ENCODE measurements around the gene PIGK. TPM values are rescaled to one million over a fixed set of nuclear protein-coding genes. Genes with fewer than 3 reads are reported as not detected.
"Not testable (repeated sequence)": the region's sequence is repeated elsewhere in the genome, so short reads cannot be mapped to it uniquely, and the experiment has no call there.

Gene PIGK
- total RNA-seq, 1 donor from 2014 or later = 32.7 TPM

- no peak for DNase-seq
These were observed 25.3 kb downstream of the PIGK start for GRCh38 chr1:77193951-77194350.

DNA sequence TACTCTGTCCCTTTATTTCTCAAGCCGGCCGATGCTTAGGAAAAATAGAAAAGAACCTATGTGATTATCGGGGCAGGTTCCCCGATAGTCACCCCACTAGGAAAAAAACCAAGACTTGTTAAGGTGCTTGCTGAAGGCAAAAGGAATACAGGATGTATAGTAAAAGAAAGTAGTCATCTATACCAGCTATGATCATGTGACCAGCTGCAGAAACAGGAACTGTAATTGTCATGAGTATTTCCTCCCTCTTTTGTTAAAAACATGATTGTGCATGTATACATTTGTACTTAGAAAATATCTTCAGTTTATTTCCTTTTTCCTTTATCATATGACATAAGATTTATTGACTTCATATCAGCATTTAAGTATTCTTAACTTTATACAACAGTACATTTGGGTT is 30.5 kb downstream of the PIGK start:
- DNase-seq = no peak

- not testable (repeated sequence) for DNase-seq
These were observed 32.3 kb downstream of the PIGK start for GRCh38 chr1:77186907-77187306.

GRCh38 chr1:77182083-77182482 is 37.1 kb downstream of the PIGK start:
- no peak for DNase-seq

GRCh38 chr1:77179632-77180031 is 39.6 kb downstream of the PIGK start:
- DNase-seq = no peak

DNA sequence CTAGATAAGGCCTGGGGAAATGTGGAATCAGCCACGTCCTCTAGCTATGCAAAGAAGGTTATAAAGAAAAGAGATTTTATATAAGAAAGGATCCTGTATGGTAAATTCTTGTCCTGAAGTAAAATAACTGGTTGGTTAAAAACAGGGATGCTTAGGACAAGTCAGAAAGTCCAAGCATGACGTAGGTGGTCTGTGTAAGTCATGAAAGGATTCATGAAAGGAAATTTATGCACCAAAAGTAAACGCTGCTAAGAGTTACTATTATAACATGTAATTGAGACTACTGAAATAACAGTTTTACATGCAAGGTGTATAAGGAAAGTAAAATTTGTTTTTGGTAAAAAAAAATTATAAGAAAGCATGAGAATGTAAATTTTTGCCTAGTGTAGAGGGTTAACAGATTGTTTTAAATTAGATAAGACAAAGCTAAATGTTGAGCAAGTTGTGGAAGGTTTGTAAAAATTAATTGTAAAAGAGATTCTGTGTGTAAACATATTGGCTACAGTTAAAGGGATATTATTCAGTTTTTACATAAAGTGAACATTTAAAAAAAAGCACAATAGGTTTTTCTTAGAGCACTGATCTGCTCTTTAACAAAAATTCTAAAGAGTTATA is 43.9 kb downstream of the PIGK start:
- DNase-seq = no peak

DNA sequence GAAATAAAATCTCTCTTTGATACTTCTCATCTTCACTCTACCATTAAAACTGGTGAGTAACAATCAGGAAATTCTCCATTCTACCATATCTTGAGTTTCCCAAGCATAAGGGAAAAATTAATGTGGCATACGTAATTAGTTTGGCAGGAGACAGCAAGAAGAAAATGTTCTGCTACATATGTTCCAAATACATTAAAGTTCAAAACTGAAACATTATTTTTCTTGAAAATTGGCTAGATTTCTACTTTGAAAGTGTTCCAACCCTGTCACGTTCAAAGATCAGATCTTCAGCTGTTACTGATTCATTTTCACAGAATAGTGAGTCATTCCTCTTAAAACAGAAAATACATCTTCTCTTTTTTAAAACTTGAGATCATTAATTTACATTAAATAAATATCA is 48.5 kb downstream of the PIGK start:
- DNase-seq = peak; percentile 77

- DNase-seq = no peak
These were observed 50.9 kb downstream of the PIGK start for GRCh38 chr1:77168358-77168757.

GRCh38 chr1:77164434-77164944 is 54.7 kb downstream of the PIGK start:
- no peak for DNase-seq

DNA sequence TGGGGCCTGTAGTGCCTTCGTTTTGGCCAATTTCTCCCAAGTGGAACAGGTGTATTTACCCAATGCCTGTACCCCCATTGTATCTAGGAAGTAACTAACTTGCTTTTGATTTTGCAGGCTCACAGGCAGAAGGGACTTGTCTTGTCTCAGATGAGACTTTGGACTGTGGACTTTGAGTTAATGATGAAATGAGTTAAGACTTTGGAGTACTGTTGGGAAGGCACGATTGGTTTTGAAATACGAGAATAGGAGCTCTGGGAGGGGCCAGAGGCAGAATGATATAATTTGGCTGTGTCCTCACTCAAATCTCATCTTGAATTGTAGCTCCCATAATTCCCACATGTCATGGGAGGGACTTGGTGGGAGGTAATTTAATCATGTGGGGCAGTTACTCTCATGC is 59.5 kb downstream of the PIGK start:
- not testable (repeated sequence) for DNase-seq

GRCh38 chr1:77156214-77156613 is 63.0 kb downstream of the PIGK start:
- DNase-seq = no peak

DNA sequence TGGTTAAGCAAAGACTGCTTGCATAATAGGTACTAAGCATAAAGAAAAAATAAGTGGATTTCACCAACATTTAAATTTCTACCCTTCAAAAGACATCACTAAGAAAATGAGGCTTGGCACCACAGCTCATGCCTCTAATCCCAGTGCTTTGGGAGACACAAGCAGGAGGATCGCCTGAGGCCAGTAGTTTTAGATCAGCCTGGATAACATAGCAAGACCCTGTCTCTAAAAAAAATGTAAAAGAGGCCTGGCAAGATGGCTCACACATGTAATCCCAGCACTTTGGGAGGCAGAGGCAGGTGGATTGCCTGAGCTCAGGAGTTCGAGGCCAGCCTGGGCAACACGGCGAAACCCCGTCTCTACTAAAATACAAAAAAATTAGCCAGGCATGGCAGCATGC is 73.0 kb downstream of the PIGK start:
- no peak for DNase-seq

DNA sequence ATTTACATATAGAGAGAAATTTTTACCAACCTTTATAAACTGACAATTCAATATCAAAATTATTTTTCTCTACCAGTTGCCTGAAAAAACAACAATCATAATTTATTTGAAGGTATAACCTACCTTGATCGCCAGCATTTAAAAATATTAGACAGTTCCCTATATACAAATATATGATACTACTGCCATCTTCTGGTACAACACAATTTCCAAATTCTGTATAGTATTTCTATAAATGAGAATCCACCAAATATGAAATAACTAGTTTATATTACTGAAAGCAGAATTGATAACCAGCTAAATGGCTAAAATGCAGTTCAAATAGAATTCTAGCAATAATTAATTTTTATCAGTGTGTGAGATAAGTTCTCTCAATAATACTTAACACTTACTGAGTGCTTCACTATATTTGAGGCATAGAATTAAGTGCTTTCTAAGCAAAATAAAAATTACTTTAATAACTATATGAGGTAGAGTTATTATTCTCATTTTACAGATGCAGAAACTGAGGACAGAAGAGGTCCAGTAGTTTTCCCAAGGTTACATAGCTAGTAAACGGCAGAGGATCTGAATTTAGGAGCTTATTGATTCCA is 75.6 kb downstream of the PIGK start:
- peak; percentile 31 for DNase-seq

- DNase-seq = peak; percentile 15
These were observed 79.8 kb downstream of the PIGK start for GRCh38 chr1:77139389-77139788.

DNA sequence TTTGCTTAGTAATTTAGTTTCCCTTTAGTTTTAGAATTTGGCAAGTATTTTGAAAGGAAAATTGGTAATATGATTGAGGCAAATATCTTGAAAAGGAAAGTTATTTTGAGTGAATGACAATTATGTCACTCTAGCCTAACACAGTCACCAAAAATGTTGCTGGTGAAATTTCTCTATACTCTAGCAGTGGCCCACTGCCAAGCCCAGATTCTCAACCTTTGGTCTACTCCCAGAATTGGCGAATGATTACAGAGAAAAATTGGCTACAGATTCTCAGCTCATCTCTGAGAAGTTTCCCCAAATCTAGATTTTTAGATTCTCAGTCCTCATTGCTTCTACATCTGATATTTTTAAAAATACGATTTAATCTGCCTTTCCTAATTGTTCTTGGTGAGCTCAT is 84.9 kb downstream of the PIGK start:
- peak; percentile 1 for DNase-seq

- no peak for DNase-seq
These were observed 85.4 kb downstream of the PIGK start for GRCh38 chr1:77133731-77134358.

GRCh38 chr1:77126307-77126706 is 92.9 kb downstream of the PIGK start:
- DNase-seq = peak; percentile 83

DNA sequence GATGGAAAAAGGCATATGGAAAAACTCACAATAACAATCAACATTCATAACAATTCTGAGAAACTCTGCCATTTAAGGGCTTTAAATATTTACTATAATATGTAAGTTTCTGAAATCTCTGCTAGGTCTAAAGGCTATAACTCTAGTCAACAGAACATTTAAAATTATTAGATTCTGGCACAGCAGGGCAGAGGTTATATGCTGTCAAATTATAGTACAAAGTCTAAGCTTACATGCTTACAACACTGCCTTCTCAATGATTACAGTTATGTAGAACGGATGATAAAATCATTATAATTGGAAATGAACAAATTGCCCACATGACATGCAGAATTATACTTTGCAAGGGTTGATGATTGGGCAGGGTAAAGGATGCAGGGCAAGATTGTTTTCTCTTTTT is 97.7 kb downstream of the PIGK start:
- no peak for DNase-seq

- DNase-seq = no peak
These were observed 98.3 kb downstream of the PIGK start for GRCh38 chr1:77120950-77121349.

DNA sequence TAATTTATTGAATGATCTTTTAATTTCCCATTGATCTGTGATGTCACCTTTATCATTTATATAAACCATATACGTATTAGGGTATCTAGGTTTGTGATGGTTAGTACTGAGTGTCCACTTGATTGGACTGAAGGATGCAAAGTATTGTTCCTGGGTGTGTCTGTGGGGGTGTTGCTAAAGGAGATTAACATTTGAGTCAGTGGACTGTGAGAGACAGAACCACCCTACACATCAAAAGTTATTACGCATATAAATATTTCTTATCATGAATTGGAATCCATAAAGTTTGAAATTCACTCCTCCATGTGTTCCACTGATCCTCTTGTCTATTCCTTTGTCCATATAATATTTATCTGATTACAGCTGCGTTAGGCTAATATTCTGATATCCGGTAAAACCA is 100.5 kb downstream of the PIGK start:
- no peak for DNase-seq

GRCh38 chr1:77104672-77105071 is 114.6 kb downstream of the PIGK start:
- DNase-seq = no peak

DNA sequence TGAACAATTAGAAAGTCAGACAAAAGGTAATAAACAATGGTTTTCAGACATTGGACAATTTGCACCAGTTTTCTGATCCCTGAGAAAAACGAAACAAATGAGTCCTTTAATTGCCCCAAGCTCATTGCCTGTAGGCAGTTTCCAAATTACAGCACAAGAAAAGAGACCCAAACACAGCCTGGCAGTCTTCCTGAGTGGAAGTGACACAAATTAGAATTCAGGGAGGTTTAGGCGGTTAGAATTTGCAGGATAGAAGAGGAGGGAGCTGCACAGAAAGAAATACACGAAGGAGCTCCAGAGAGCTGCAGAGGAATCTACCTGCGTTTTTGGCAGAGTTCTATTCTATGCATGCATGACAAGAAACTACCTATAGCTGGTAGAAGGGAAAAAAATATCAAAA is 115.7 kb downstream of the PIGK start:
- no peak for DNase-seq

DNA sequence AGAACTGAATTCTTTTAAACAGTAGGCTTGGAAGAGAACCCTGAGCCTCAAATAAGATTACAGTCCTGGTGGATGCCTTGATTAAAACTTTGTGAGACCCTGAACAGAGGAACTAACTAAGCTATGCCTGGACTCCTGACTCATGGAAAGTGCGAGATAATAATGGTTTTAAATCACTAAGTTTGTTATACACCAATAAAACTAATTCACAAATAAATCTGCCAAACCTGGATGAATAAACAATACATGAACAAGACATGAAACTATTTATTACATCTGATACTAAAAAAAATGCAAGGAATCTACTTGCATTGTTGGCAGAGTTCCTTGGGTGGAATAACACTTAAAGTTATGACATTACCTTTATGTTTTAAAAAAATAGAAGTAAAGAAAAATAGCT is 118.4 kb downstream of the PIGK start:
- no peak for DNase-seq
